22Rv1 (cell line): Measurements from ENCODE around the gene LAMA3.

Experiments
- H3K27ac ChIP-seq: fragments of 450-650 bp; 2 replicates; pipeline ENCODE4 v1.5.1; 2017
- ZFX ChIP-seq: fragments of 450-650 bp; IDR thresholded peaks from 2 replicates; pipeline ENCODE4 v1.6.1; 2017; ENCODE audit warnings: antibody characterized with exemption, borderline replicate concordance
- TF ChIP-seq, protein P1 (sequence below): fragments of 450-650 bp; IDR thresholded peaks from 2 replicates; pipeline ENCODE4 v1.5.1; 2017; ENCODE audit warnings: mild to moderate bottlenecking

LAMA3 gene

DNA sequence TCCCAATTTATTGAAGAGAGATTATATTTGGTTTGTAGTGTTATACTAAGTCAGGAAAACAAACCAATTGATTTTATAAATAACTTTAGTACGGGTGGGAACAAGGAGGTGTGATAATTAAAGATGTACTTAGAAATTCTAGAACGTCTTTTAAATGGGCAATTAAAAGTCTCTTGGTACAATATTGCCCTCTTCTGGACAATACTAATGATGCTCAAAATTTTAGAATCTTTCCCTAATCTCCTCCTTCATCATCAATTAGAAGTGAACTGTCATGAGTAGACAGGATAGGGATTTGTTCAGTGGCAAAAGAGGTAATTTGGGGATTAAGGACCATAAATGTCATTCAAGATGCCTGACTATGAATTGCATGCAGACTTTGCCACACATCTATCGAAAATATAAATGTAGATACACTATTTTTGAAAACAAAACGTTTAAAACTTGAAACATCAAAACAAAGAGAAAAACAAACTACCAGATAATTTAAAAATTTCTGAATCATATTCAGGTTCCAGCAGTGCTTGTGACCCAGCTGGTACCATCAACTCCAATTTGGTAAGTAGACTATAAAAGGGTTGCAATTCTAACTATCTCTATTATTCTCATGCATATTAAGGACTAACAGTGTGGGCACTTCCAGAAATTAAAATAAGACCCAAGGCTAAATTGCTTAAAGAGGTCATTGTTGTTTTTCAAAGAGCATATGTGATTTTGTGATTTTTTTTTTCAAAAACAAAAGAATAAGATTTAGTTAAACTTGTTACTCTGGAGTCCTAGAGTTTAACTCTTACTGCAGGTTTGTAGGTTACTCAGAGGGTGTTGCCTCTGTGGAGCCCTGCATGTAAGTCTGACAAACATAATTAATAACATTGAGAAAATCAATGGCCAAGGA, 123.5 kb downstream of the LAMA3 start:
- H3K27ac ChIP-seq, result no peak overlapping the region
- TF ChIP-seq, protein P1, sequence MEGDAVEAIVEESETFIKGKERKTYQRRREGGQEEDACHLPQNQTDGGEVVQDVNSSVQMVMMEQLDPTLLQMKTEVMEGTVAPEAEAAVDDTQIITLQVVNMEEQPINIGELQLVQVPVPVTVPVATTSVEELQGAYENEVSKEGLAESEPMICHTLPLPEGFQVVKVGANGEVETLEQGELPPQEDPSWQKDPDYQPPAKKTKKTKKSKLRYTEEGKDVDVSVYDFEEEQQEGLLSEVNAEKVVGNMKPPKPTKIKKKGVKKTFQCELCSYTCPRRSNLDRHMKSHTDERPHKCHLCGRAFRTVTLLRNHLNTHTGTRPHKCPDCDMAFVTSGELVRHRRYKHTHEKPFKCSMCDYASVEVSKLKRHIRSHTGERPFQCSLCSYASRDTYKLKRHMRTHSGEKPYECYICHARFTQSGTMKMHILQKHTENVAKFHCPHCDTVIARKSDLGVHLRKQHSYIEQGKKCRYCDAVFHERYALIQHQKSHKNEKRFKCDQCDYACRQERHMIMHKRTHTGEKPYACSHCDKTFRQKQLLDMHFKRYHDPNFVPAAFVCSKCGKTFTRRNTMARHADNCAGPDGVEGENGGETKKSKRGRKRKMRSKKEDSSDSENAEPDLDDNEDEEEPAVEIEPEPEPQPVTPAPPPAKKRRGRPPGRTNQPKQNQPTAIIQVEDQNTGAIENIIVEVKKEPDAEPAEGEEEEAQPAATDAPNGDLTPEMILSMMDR, result peak; percentile 76
- TF ChIP-seq ZFX, result no peak

GRCh38 chr18:23814991-23815614, 125.8 kb downstream of the LAMA3 start:
- no peak overlapping the region for H3K27ac ChIP-seq
- TF ChIP-seq, protein P1, result no peak
- no peak for TF ChIP-seq ZFX

- H3K27ac ChIP-seq, result no peak overlapping the region
- no peak for TF ChIP-seq ZFX
- TF ChIP-seq, protein P1, result no peak
Observed at GRCh38 chr18:23816021-23816420, 126.8 kb downstream of the LAMA3 start.

GRCh38 chr18:23816740-23817139, 127.5 kb downstream of the LAMA3 start:
- TF ChIP-seq ZFX, result no peak
- TF ChIP-seq, protein P1, result no peak
- no peak overlapping the region for H3K27ac ChIP-seq

- TF ChIP-seq ZFX, result no peak
- TF ChIP-seq, protein P1, result no peak
- H3K27ac ChIP-seq, result no peak overlapping the region
Observed at GRCh38 chr18:23819001-23819400, 129.7 kb downstream of the LAMA3 start.

GRCh38 chr18:23822590-23823385, 133.5 kb downstream of the LAMA3 start:
- TF ChIP-seq, protein P1, result no peak
- no peak for TF ChIP-seq ZFX

GRCh38 chr18:23824240-23824639, 135.0 kb downstream of the LAMA3 start:
- no peak overlapping the region for H3K27ac ChIP-seq
- no peak for TF ChIP-seq ZFX
- TF ChIP-seq, protein P1, result peak; percentile 23; the same call in 1 of the 2 replicates

More at GRCh38 chr18:23822590-23823385, 133.5 kb downstream of the LAMA3 start:
- H3K27ac ChIP-seq, result no peak overlapping the region
